ENCODE measurements around the gene SV2C. TPM values are rescaled to one million over a fixed set of nuclear protein-coding genes. Genes with fewer than 3 reads are reported as not detected.

SV2C gene
- polyA plus RNA-seq, 1 donor (not counting 4 experiments of a cell fraction or from before 2014, with no cell fraction given): 0.34 TPM

DNA sequence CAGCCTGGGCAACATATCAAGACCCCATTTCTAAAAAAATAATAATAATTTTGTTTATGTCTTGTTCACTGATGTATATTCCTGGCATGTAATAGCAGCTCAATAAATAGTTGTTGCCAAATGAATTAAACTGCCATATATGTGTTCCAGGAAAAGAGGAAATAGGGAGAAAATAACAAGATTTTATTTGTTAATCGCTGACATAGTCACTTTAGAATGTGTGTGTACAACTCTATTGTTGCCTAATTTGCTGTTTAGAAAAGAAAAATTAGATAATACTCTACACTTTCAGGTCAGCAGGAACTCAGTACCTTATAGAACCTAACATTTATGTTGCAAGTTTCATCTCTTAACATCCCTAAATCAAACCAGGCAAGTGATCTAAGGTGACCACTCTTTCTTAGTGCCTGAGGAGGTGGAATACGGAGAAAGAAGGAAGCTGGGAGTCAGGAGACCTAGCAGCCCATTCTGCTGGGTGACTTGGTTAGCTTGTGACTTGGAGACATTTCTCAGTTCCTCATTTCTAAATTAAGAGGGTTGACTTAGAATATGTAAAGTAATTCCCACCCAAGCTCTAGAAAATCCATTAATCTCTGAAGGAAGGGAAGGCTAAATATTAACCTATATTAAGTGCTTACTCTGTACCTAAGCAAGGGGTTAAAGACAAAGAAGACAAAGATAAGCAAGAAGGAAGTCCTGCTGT lies 209.6 kb downstream of the SV2C start:
- Histone ChIP-seq H3K4me1 (ENCODE audit: control insufficient read depth, extremely low read depth, insufficient read depth, low read length) (peaks cover 20% of the 10 kb centered on the region), H3K79me2 (ENCODE audit: control insufficient read depth, insufficient read depth, low read length) (no peaks in the 10 kb centered on the region), H3K9me1 (ENCODE audit: control insufficient read depth, extremely low read depth, insufficient read depth, low read length) (no peaks in the 10 kb centered on the region), H3K4me3 (ENCODE audit: control insufficient read depth in 2 of 3, extremely low read depth in 1 of 3, insufficient read depth in 2 of 3, low read depth in 1 of 3, low read length in 3 of 3) (no peak overlapping the region), H3K27ac (ENCODE audit: control insufficient read depth, insufficient read depth, low read length) (no peak overlapping the region), H3K9ac (ENCODE audit: control insufficient read depth, extremely low read depth, insufficient read depth, low read length) (no peak overlapping the region), H3K9me3 (ENCODE audit: control insufficient read depth, low read depth, low read length) (no peaks in the 10 kb centered on the region), H3K27me3 (ENCODE audit: control insufficient read depth, extremely low read depth, insufficient read depth, low read length) (no peaks in the 10 kb centered on the region), H4K20me1 (ENCODE audit: control insufficient read depth, extremely low read depth, insufficient read depth, low read length) (no peaks in the 10 kb centered on the region), H2AFZ (ENCODE audit: control insufficient read depth, low read length) (no peak overlapping the region), H3K4me2 (ENCODE audit: control insufficient read depth, extremely low read depth, insufficient read depth, low read depth, low read length) (no peak overlapping the region), H3K36me3 (ENCODE audit: control insufficient read depth in 2 of 2, extremely low read depth in 1 of 2, insufficient read depth in 2 of 2, low read length in 2 of 2) (no peaks in the 10 kb centered on the region)
- FAIRE-seq (no peak), DNase-seq (ENCODE audit: low read depth, low spot score) (no peak)
- dilution Hi-C loops (cut with MboI; ENCODE audit: extremely low pct_ligation_motif_present, low sequenced_read_pairs): no loop called here
- TF ChIP-seq, protein P1, sequence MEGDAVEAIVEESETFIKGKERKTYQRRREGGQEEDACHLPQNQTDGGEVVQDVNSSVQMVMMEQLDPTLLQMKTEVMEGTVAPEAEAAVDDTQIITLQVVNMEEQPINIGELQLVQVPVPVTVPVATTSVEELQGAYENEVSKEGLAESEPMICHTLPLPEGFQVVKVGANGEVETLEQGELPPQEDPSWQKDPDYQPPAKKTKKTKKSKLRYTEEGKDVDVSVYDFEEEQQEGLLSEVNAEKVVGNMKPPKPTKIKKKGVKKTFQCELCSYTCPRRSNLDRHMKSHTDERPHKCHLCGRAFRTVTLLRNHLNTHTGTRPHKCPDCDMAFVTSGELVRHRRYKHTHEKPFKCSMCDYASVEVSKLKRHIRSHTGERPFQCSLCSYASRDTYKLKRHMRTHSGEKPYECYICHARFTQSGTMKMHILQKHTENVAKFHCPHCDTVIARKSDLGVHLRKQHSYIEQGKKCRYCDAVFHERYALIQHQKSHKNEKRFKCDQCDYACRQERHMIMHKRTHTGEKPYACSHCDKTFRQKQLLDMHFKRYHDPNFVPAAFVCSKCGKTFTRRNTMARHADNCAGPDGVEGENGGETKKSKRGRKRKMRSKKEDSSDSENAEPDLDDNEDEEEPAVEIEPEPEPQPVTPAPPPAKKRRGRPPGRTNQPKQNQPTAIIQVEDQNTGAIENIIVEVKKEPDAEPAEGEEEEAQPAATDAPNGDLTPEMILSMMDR (optimal IDR thresholded peaks at IDR 0.05 in 1 of 3, IDR thresholded peaks at IDR 0.05 in 1 of 3, conservative IDR thresholded peaks at IDR 0.05 in 1 of 3; ENCODE audit: extremely low read depth in 1 of 3, insufficient read depth in 2 of 3, low read length in 3 of 3): no peak
- TF ChIP-seq EZH2 (IDR thresholded peaks at IDR 0.05; ENCODE audit: low read length): no peak

DNA sequence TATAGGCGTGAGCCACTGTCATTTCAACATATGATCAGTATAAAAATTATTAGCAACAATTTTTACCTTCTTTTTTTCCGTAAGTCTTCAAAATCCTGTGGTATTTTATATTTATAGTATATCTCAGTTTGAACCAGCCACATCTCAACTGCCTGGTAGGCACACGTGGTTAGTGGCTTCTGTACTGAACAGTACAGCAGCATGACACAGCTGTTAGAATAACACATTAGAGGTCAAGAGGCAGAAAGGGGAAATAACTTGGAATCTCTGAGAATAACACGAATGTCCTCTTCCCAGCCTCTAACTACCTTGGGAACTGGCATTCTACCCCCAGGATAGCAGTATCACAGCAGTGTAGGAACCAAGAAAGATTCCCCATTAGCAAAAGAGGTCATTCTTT lies 211.4 kb downstream of the SV2C start:
- Histone ChIP-seq H3K79me2 (ENCODE audit: control insufficient read depth, insufficient read depth, low read length) (no peaks in the 10 kb centered on the region), H3K36me3 (ENCODE audit: control insufficient read depth in 2 of 2, extremely low read depth in 1 of 2, insufficient read depth in 2 of 2, low read length in 2 of 2) (no peaks in the 10 kb centered on the region), H3K27ac (ENCODE audit: control insufficient read depth, insufficient read depth, low read length) (no peak overlapping the region), H3K4me3 (ENCODE audit: control insufficient read depth in 2 of 3, extremely low read depth in 1 of 3, insufficient read depth in 2 of 3, low read depth in 1 of 3, low read length in 3 of 3) (no peak overlapping the region), H2AFZ (ENCODE audit: control insufficient read depth, low read length) (no peak overlapping the region), H3K4me1 (ENCODE audit: control insufficient read depth, extremely low read depth, insufficient read depth, low read length) (peaks cover 17% of the 10 kb centered on the region), H4K20me1 (ENCODE audit: control insufficient read depth, extremely low read depth, insufficient read depth, low read length) (no peaks in the 10 kb centered on the region), H3K9me3 (ENCODE audit: control insufficient read depth, low read depth, low read length) (no peaks in the 10 kb centered on the region), H3K9ac (ENCODE audit: control insufficient read depth, extremely low read depth, insufficient read depth, low read length) (no peak overlapping the region), H3K4me2 (ENCODE audit: control insufficient read depth, extremely low read depth, insufficient read depth, low read depth, low read length) (no peak overlapping the region), H3K27me3 (ENCODE audit: control insufficient read depth, extremely low read depth, insufficient read depth, low read length) (no peaks in the 10 kb centered on the region), H3K9me1 (ENCODE audit: control insufficient read depth, extremely low read depth, insufficient read depth, low read length) (no peaks in the 10 kb centered on the region)
- no peak for FAIRE-seq
- dilution Hi-C loops (cut with MboI; ENCODE audit: extremely low pct_ligation_motif_present, low sequenced_read_pairs): no loop called here
- TF ChIP-seq, protein P1 (optimal IDR thresholded peaks at IDR 0.05 in 1 of 3, IDR thresholded peaks at IDR 0.05 in 1 of 3, conservative IDR thresholded peaks at IDR 0.05 in 1 of 3; ENCODE audit: extremely low read depth in 1 of 3, insufficient read depth in 2 of 3, low read length in 3 of 3): no peak
- no peak for TF ChIP-seq EZH2 (IDR thresholded peaks at IDR 0.05; ENCODE audit: low read length)
- DNase-seq (ENCODE audit: low read depth, low spot score): no peak

Measured in keratinocyte (primary cell).